H9 (cell line): ENCODE data around the gene TPCN2. TPM values are rescaled to one million over a fixed set of nuclear protein-coding genes. Genes with fewer than 3 reads are reported as not detected.

ENCODE experiments used
- DNase-seq: peaks from one replicate; pipeline ENCODE4 v3.0.0-alpha.2; 2017
- H2AFZ ChIP-seq: one replicate; pipeline ENCODE4 v1.6.1; 2013; ENCODE audit warnings: mild to moderate bottlenecking, low read length, control low read depth, moderate library complexity
- H2AK5ac ChIP-seq: 2 replicates; pipeline ENCODE4 v1.6.1; 2013; ENCODE audit warnings: low read length, control low read depth, mixed read lengths; ENCODE audit not compliant: insufficient read length
- H2BK120ac ChIP-seq: one replicate; pipeline ENCODE4 v1.6.1; 2013; ENCODE audit warnings: low read depth, mild to moderate bottlenecking, low read length, control low read depth, inconsistent platforms; ENCODE audit not compliant: poor library complexity, severe bottlenecking
- H2BK12ac ChIP-seq: 2 replicates; pipeline ENCODE4 v1.6.1; 2013; ENCODE audit warnings: low read length, control low read depth, mixed read lengths, low read depth; ENCODE audit not compliant: insufficient read length
- H2BK15ac ChIP-seq: 2 replicates; pipeline ENCODE4 v1.6.1; 2013; ENCODE audit warnings: low read depth, low read length, control low read depth
- H2BK20ac ChIP-seq: one replicate; pipeline ENCODE4 v1.6.1; 2013; ENCODE audit warnings: low read depth, mild to moderate bottlenecking, low read length, control low read depth, inconsistent platforms; ENCODE audit not compliant: poor library complexity, severe bottlenecking
- H2BK5ac ChIP-seq: 2 replicates; pipeline ENCODE4 v1.6.1; 2013; ENCODE audit warnings: low read length, control low read depth, mixed read lengths; ENCODE audit not compliant: insufficient read length
- H3K14ac ChIP-seq: 2 replicates; pipeline ENCODE4 v1.6.1; 2013; ENCODE audit warnings: low read length, control low read depth; ENCODE audit not compliant: insufficient read depth
- H3K18ac ChIP-seq: 2 replicates; pipeline ENCODE4 v1.6.1; 2013; ENCODE audit warnings: low read depth, mild to moderate bottlenecking, mixed read lengths, low read length, control low read depth; ENCODE audit not compliant: insufficient read length
- H3K23ac ChIP-seq: 2 replicates; pipeline ENCODE4 v1.6.1; 2013; ENCODE audit warnings: low read length, control low read depth, mixed read lengths, low read depth; ENCODE audit not compliant: insufficient read length
- H3K23me2 ChIP-seq: 2 replicates; pipeline ENCODE4 v1.6.1; 2013; ENCODE audit warnings: low read depth, mild to moderate bottlenecking, mixed read lengths, low read length, control low read depth; ENCODE audit not compliant: insufficient read length, poor library complexity, severe bottlenecking
- H3K27ac ChIP-seq: 2 replicates; pipeline ENCODE4 v1.5.1; 2013; ENCODE audit warnings: low read length, control low read depth, mixed read lengths, low read depth; ENCODE audit not compliant: insufficient read length
- H3K27me3 ChIP-seq: 2 replicates; pipeline ENCODE4 v1.6.1; 2013; ENCODE audit warnings: low read length, control low read depth, inconsistent platforms; ENCODE audit not compliant: insufficient read depth
- H3K4ac ChIP-seq: 2 replicates; pipeline ENCODE4 v1.6.1; 2013; ENCODE audit warnings: low read depth, mild to moderate bottlenecking, control low read depth, inconsistent platforms, low read length, moderate library complexity
- H3K4me1 ChIP-seq: 2 replicates; pipeline ENCODE4 v1.6.1; 2013; ENCODE audit warnings: low read length, control low read depth, inconsistent platforms; ENCODE audit not compliant: insufficient read depth
- H3K4me2 ChIP-seq: 2 replicates; pipeline ENCODE4 v1.6.1; 2013; ENCODE audit warnings: low read length, control low read depth, mixed read lengths; ENCODE audit not compliant: insufficient read length, insufficient read depth
- H3K56ac ChIP-seq: 2 replicates; pipeline ENCODE4 v1.6.1; 2013; ENCODE audit warnings: low read depth, mild to moderate bottlenecking, mixed read lengths, low read length, control low read depth; ENCODE audit not compliant: insufficient read length
- H3K79me1 ChIP-seq: 2 replicates; pipeline ENCODE4 v1.6.1; 2013; ENCODE audit warnings: low read depth, mild to moderate bottlenecking, moderate library complexity, low read length, control low read depth, inconsistent platforms; ENCODE audit not compliant: insufficient read depth, poor library complexity, severe bottlenecking
- H3K79me2 ChIP-seq: 2 replicates; pipeline ENCODE4 v1.6.1; 2013; ENCODE audit warnings: low read length, control low read depth, inconsistent platforms; ENCODE audit not compliant: insufficient read depth
- H3K9ac ChIP-seq: 2 replicates; pipeline ENCODE4 v1.6.1; 2013; ENCODE audit warnings: low read length, control low read depth, mixed read lengths; ENCODE audit not compliant: insufficient read length; ENCODE audit errors: extremely low read depth
- H3K9me3 ChIP-seq: one replicate; pipeline ENCODE4 v1.6.1; 2013; ENCODE audit warnings: low read depth, low read length, inconsistent platforms; ENCODE audit not compliant: control insufficient read depth
- H3T11ph ChIP-seq: one replicate; pipeline ENCODE4 v1.6.1; 2013; ENCODE audit warnings: mild to moderate bottlenecking, low read length, control low read depth, inconsistent platforms
- H4K20me1 ChIP-seq: one replicate; pipeline ENCODE4 v1.6.1; 2013; ENCODE audit not compliant: control insufficient read depth, insufficient read length, insufficient read depth
- H4K5ac ChIP-seq: 2 replicates; pipeline ENCODE4 v1.6.1; 2013; ENCODE audit warnings: low read depth, mild to moderate bottlenecking, mixed read lengths, low read length, control low read depth; ENCODE audit not compliant: insufficient read length
- H4K8ac ChIP-seq: replicated peaks from 2 replicates; pipeline ENCODE4 v1.6.1; 2013; ENCODE audit warnings: low read length, control low read depth, mixed read lengths, low read depth; ENCODE audit not compliant: insufficient read length
- H4K91ac ChIP-seq: 2 replicates; pipeline ENCODE4 v1.6.1; 2013; ENCODE audit warnings: low read depth, mild to moderate bottlenecking, moderate library complexity, mixed read lengths, low read length, control low read depth; ENCODE audit not compliant: insufficient read length
- H3K27ac Mint-ChIP-seq, 3 experiments: 2 replicates in 2 of 3; 3 replicates in 1 of 3; pipeline ENCODE4 v1.8.0; 2020 to 2021; ENCODE audit warnings: mixed read lengths in 3 of 3, mild to moderate bottlenecking in 1 of 3, moderate library complexity in 1 of 3
- H3K27me3 Mint-ChIP-seq: 2 replicates; pipeline ENCODE4 v1.8.0; 2021; ENCODE audit warnings: low read depth, mild to moderate bottlenecking, moderate library complexity, mixed read lengths
- H3K36me3 Mint-ChIP-seq, 3 experiments: 2 replicates in 2 of 3; 3 replicates in 1 of 3; pipeline ENCODE4 v1.8.0; 2020 to 2021; ENCODE audit warnings: low read depth in 3 of 3, mixed read lengths in 3 of 3; ENCODE audit not compliant: insufficient read depth in 1 of 3
- H3K4me1 Mint-ChIP-seq, 2 experiments: 2 replicates each; pipeline ENCODE4 v1.8.0; 2020; ENCODE audit warnings: mixed read lengths in 2 of 2
- H3K4me3 Mint-ChIP-seq, 2 experiments: 2 replicates in 1 of 2; 3 replicates in 1 of 2; pipeline ENCODE4 v1.8.0; 2020 to 2021; ENCODE audit warnings: mild to moderate bottlenecking in 2 of 2, mixed read lengths in 2 of 2, moderate library complexity in 1 of 2
- H3K9me3 Mint-ChIP-seq, 2 experiments: 2 replicates in 1 of 2; 3 replicates in 1 of 2; pipeline ENCODE4 v1.8.0; 2020; ENCODE audit warnings: mild to moderate bottlenecking in 2 of 2, mixed read lengths in 2 of 2, moderate library complexity in 1 of 2
- CTCF ChIP-seq: fragments of 200-600 bp; sonication (generic); conservative IDR thresholded peaks from 3 replicates; pipeline ENCODE4 v1.8.0; 2021; ENCODE audit warnings: antibody characterized with exemption, mild to moderate bottlenecking
- WGBS: extraction: QIAGEN DNeasy Blood & Tissue Kit; methylation state at CpG from one replicate; pipeline ENCODE4 v1.1.7; 2013; ENCODE audit warnings: missing lambda C conversion rate, low lambda C conversion rate, mixed read lengths; ENCODE audit not compliant: insufficient read length; ENCODE audit errors: extremely low coverage; 5-methylcytosine and 5-hydroxymethylcytosine counted together
- total RNA-seq: library from RNA; stranded (reverse); gene quantifications from 2 replicates; pipeline ENCODE4 v1.2.1, GENCODE V29; 2021

Gene TPCN2
- total RNA-seq, 1 experiment from 2014 or later = 16.8 TPM

GRCh38 chr11:69151836-69152235 lies 103.1 kb downstream of the TPCN2 start:
- Histone ChIP-seq H3K23ac (no peak overlapping the region), H2BK5ac (no peak overlapping the region), H4K91ac (no peak overlapping the region), H3K23me2 (no peaks in the 10 kb centered on the region), H3K4me2 (no peak overlapping the region), H2BK12ac (no peak overlapping the region), H4K5ac (no peak overlapping the region), H4K20me1 (no peaks in the 10 kb centered on the region), H4K8ac (no peak overlapping the region), H3T11ph (no peak overlapping the region), H3K79me2 (no peaks in the 10 kb centered on the region), H3K14ac (no peak overlapping the region), H2BK15ac (no peak overlapping the region), H3K56ac (no peak overlapping the region), H3K9me3 (no peaks in the 10 kb centered on the region), H3K4me1 (no peaks in the 10 kb centered on the region; the same call in 1 of the 2 replicates), H3K9ac (no peak overlapping the region), H3K4ac (no peak overlapping the region), H3K27ac (no peak overlapping the region), H2BK20ac (no peak overlapping the region), H2AK5ac (no peak overlapping the region), H3K18ac (no peak overlapping the region), H2BK120ac (no peak overlapping the region), H3K27me3 (no peaks in the 10 kb centered on the region), H3K79me1 (no peaks in the 10 kb centered on the region), H2AFZ (no peak overlapping the region)
- H3K4me1 Mint-ChIP-seq = peaks cover 26 to 33% of the 10 kb centered on the region in 2 experiments
- H3K36me3 Mint-ChIP-seq = peaks cover 3 to 20% (median 9%) of the 10 kb centered on the region in 3 experiments; a peak in 6 of 7 replicates
- peak overlapping the region in 1 of 2 experiments; percentile 1; a peak in 1 of 5 replicates for H3K4me3 Mint-ChIP-seq
- no CpG with 5 or more reads among the region's 10 CpGs for WGBS
- H3K27me3 Mint-ChIP-seq = peaks cover 11% of the 10 kb centered on the region
- TF ChIP-seq CTCF = no peak
- peak; percentile 51 for DNase-seq
- H3K27ac Mint-ChIP-seq = no peak overlapping the region; a peak in 1 of 7 replicates
- H3K9me3 Mint-ChIP-seq = peaks cover 14 to 18% of the 10 kb centered on the region in 2 experiments
